ENCODE data around the gene WIPF1. TPM values are rescaled to one million over a fixed set of nuclear protein-coding genes. Genes with fewer than 3 reads are reported as not detected.

WIPF1 gene
- total RNA-seq, 2 donors from 2014 or later, result 6.7 to 21.4 TPM

GRCh38 chr2:174569678-174570077, 27.9 kb downstream of the WIPF1 start:
- Histone ChIP-seq H3K36me3 (no peaks in the 10 kb centered on the region), H3K9ac (ENCODE audit: low read depth in 2 of 2, low read length in 2 of 2) (no peak overlapping the region), H3K4me3 (no peak overlapping the region), H3K27me3 (no peaks in the 10 kb centered on the region), H3K9me3 (no peaks in the 10 kb centered on the region), H3K27ac (no peak overlapping the region), H3K4me1 (no peaks in the 10 kb centered on the region)
- no peak for TF ChIP-seq CTCF (IDR thresholded peaks at IDR 0.05)
- intact Hi-C loops (cut with DNase I), result no loop called here
- DNase-seq, result no peak

- Histone ChIP-seq H3K27ac (no peak overlapping the region), H3K36me3 (no peaks in the 10 kb centered on the region), H3K9ac (ENCODE audit: low read depth in 2 of 2, low read length in 2 of 2) (no peak overlapping the region), H3K27me3 (no peaks in the 10 kb centered on the region), H3K4me1 (no peaks in the 10 kb centered on the region), H3K4me3 (no peak overlapping the region), H3K9me3 (no peaks in the 10 kb centered on the region)
- TF ChIP-seq CTCF (IDR thresholded peaks at IDR 0.05), result no peak
- intact Hi-C loops (cut with DNase I), result no loop called here
- DNase-seq, result no peak
These were observed 29.2 kb downstream of the WIPF1 start for GRCh38 chr2:174568425-174568824.

GRCh38 chr2:174566871-174567270, 30.7 kb downstream of the WIPF1 start:
- TF ChIP-seq CTCF (IDR thresholded peaks at IDR 0.05), result no peak
- H3K36me3 ChIP-seq, result no peaks in the 10 kb centered on the region
- no peak overlapping the region for H3K9ac ChIP-seq (ENCODE audit: low read depth in 2 of 2, low read length in 2 of 2)
- no peak overlapping the region for H3K4me3 ChIP-seq
- H3K27ac ChIP-seq, result no peak overlapping the region
- no peaks in the 10 kb centered on the region for H3K4me1 ChIP-seq
- H3K9me3 ChIP-seq, result no peaks in the 10 kb centered on the region
- H3K27me3 ChIP-seq, result no peaks in the 10 kb centered on the region
- no peak for DNase-seq
- intact Hi-C loops (cut with DNase I), result no loop called here

- no peaks in the 10 kb centered on the region for H3K4me1 ChIP-seq
- H3K36me3 ChIP-seq, result no peaks in the 10 kb centered on the region
- intact Hi-C loops (cut with DNase I), result no loop called here
- DNase-seq, result no peak
- H3K4me3 ChIP-seq, result no peak overlapping the region
- no peak overlapping the region for H3K27ac ChIP-seq
- no peaks in the 10 kb centered on the region for H3K9me3 ChIP-seq
- no peak for TF ChIP-seq CTCF (IDR thresholded peaks at IDR 0.05)
- no peaks in the 10 kb centered on the region for H3K27me3 ChIP-seq
- no peak overlapping the region for H3K9ac ChIP-seq (ENCODE audit: low read depth in 2 of 2, low read length in 2 of 2)
These were observed 33.9 kb downstream of the WIPF1 start for GRCh38 chr2:174563530-174564282.

GRCh38 chr2:174561972-174562370, 35.6 kb downstream of the WIPF1 start:
- Histone ChIP-seq H3K4me1 (no peaks in the 10 kb centered on the region), H3K27me3 (no peaks in the 10 kb centered on the region), H3K4me3 (no peak overlapping the region), H3K9me3 (no peaks in the 10 kb centered on the region), H3K36me3 (no peaks in the 10 kb centered on the region), H3K27ac (no peak overlapping the region), H3K9ac (ENCODE audit: low read depth in 2 of 2, low read length in 2 of 2) (no peak overlapping the region)
- DNase-seq, result no peak
- intact Hi-C loops (cut with DNase I), result no loop called here
- TF ChIP-seq CTCF (IDR thresholded peaks at IDR 0.05), result no peak

Measured in colonic mucosa (tissue), 4 donors.